T-helper 2 cell (primary cell): ENCODE data around the gene POC1A.

ENCODE experiments used
- DNase-seq, 5 experiments: peaks; one replicate each; pipeline versions ENCODE4 v3.0.0 to v3.0.0-alpha.2; 2012 to 2022

Gene POC1A

DNA sequence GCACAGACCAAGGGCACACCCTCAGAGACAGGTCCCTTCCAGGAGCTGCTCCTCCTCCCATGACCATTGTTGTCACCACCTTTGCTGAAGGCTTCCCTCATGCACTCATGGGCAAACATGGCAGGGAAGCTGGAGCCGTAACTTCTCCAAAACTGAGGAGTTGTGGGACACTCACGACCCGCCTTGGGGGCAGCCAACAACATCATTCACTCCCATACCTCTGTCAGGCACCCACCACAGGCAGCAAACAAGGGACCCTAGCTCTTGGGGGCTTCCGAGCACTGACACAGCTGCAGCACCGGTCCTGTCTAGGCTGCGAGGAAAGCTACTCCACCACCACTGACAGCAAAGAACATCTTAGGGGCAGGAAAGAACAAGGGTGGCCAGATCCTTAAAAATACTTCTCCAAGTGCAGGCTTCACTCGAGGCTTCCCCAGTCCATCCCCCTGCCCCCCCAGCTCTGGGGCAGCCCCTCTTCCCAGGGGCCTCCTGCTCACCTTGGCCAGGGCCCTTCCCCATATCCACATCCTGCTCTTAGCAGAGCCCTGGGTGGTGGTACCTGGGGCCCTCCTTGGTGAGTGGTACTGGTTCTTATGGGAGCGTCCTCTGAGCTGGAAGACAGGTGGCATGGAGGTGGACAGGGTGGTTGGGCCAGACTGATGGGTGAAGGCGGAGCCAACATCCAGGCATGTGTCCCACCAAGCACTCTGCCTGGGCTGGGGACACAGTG, 69.8 kb downstream of the POC1A start:
- no peak for DNase-seq

- no peak for DNase-seq
Measured at GRCh38 chr3:52083556-52084087, 70.6 kb downstream of the POC1A start.

DNA sequence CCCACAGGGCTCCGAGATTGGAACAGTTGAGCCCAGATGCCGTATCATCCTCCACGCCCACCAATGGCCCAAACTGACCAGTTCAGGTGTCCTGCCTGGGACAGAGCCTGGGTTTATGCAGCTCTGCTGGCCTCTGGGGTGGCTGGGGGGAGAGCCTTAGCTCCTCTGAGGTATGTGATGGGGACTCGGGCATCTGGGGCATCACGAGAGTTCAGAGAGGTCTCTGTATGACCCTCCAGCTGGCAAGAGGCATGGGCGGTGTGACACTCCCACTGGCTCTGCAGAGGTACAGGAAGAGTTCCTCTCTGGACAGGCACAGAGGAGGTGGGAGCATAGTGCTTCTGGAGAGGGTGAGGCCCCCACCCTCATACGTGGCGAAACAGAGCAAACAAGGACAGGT, 71.3 kb downstream of the POC1A start:
- no peak for DNase-seq

GRCh38 chr3:52080830-52081719, 73.1 kb downstream of the POC1A start:
- DNase-seq: no peak

- DNase-seq: no peak
Measured at GRCh38 chr3:52079958-52080357, 74.3 kb downstream of the POC1A start.

- DNase-seq: no peak
Measured at GRCh38 chr3:52078781-52079560, 75.3 kb downstream of the POC1A start.

DNA sequence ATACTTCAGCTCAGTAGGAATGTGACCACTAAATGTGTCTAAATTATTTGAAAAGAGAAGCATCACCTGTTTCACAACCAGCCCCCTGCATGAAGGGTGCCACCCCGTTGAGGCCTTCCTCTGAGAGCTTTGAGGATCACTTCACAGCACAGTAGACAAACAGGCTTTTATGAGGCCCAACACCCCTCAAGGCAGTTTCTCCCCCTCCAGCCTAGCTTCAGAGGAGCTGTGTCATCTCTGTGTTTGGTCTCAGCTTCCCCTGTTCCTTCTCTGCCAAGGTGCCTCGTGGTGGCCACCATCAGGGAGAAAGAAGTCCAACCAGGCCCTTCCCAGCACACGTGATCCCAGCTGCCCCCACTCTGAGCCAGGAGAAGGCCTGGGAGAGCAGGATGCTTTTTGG, 76.3 kb downstream of the POC1A start:
- DNase-seq: no peak

DNA sequence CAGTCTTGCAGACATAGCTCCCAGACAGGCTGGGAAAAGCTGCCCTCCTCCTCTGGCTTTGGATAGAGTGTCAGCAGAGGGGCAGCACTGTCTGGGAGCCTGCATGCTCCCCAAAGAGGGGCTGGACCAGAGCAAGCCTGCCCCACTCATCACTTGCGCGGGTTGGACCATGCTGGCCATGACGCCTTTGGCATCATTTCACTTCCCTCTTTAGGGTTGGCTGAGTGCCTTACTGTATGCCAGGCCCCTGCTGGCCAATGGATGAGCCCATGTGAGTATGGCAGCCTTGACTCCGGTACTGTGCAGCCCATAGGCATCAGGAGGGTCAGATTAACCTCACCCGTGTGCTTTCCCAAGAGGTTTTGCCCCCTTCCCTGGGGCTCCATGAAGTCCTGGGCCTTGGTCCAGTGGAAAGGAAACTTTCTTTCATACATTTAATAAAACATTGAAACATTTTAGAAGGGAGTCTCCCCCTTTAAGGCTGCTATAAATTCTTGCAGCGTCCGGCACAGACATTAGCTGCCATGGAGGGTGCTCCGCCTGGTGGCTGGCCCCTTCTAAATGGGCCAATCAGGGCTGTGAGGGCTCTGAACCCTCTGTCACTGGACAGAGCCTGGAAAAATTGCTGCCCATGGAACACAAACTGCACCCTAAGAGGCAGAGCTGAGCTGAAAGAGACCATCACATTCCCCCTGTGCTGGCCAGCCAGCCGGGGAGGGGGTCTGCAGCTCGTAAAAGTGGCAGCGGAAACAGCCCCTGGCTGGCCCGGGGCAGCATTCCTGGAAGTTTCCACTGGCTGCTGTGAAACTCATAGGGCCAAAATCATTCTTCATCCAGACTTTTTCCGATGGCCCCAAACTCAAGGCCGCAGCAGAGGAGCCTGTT, 77.1 kb downstream of the POC1A start:
- DNase-seq: no peak

GRCh38 chr3:52073490-52073889, 80.7 kb downstream of the POC1A start:
- DNase-seq: no peak

DNA sequence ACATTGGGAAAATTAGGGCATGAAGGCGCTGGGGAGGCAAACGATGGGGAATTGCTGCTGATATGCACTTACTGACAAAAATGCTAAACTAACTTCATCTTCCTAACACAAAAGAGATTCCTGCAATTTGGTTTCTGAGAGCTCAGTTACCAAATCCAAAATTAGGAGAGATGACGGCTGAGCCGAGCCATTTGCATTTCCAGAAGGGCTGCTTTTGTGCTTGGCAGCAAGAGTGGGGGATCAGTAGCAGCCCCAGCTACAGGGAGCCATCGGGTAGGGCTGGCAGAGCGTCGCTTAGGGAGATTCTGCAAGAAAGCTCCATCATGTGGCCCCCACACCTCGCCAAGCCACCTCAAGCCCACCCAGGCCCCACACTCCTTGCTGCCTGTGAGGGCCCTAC, 81.8 kb downstream of the POC1A start:
- DNase-seq: no peak

GRCh38 chr3:52072020-52072419, 82.2 kb downstream of the POC1A start:
- DNase-seq: peak in 1 of 5 experiments; percentile 49

- no peak for DNase-seq
Measured at GRCh38 chr3:52070724-52071621, 83.2 kb downstream of the POC1A start.

DNA sequence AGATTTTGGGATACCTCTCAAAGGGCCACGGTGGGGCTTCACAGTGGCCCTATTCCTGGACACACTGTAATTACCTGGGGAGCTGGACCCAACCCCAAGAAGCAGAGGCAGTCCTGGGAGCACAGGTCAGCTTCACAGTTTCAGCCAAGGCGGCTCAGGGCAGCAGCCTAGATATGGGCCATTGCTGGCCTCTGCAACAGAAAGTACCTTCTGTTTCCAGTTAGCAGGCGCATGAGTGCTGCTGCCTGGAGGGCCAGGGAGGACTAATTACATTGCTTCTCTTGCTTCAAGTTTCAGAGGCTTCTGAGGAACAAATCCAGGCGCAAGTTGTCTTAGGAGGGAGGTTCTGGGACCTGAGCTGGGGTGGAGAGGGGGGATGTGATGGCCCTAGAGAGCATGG, 84.4 kb downstream of the POC1A start:
- no peak for DNase-seq

GRCh38 chr3:52069135-52069534, 85.1 kb downstream of the POC1A start:
- no peak for DNase-seq

- DNase-seq: no peak
Measured at GRCh38 chr3:52068730-52069129, 85.5 kb downstream of the POC1A start.

GRCh38 chr3:52068055-52068571, 86.1 kb downstream of the POC1A start:
- DNase-seq: no peak

- DNase-seq: no peak
Measured at GRCh38 chr3:52067526-52067925, 86.7 kb downstream of the POC1A start.

- DNase-seq: no peak
Measured at GRCh38 chr3:52067046-52067445, 87.2 kb downstream of the POC1A start.

GRCh38 chr3:52065264-52065756, 88.9 kb downstream of the POC1A start:
- no peak for DNase-seq

- no peak for DNase-seq
Measured at GRCh38 chr3:52064561-52064960, 89.7 kb downstream of the POC1A start.
